ENCODE measurements around the gene GOLGA6L10.
A peak's percentile ranks its signal among the peaks of the same experiment; 100 is the strongest.
"Not testable (repeated sequence)": the region's sequence is repeated elsewhere in the genome, so short reads cannot be mapped to it uniquely, and the experiment has no call there.

Gene GOLGA6L10

GRCh38 chr15:82337051-82337450, 12.2 kb downstream of the GOLGA6L10 start:
- H3K9me3 Mint-ChIP-seq; ATAC-seq (replicated peaks; ENCODE audit: extremely low read depth, poor library complexity, severe bottlenecking); H3K27ac Mint-ChIP-seq (ENCODE audit: low read depth); H3K27me3 Mint-ChIP-seq; H3K4me3 Mint-ChIP-seq; DNase-seq (ENCODE audit: low spot score in 2 of 2); H3K36me3 Mint-ChIP-seq (ENCODE audit: insufficient read depth); H3K4me1 Mint-ChIP-seq: not testable (repeated sequence)

- not testable (repeated sequence) for H3K4me3 Mint-ChIP-seq; H3K9me3 Mint-ChIP-seq; H3K4me1 Mint-ChIP-seq; H3K36me3 Mint-ChIP-seq (ENCODE audit: insufficient read depth); H3K27me3 Mint-ChIP-seq; H3K27ac Mint-ChIP-seq (ENCODE audit: low read depth); ATAC-seq (replicated peaks; ENCODE audit: extremely low read depth, poor library complexity, severe bottlenecking)
- DNase-seq (ENCODE audit: low spot score in 2 of 2), result peak in 1 of 2 donors; percentile 11
Observed at GRCh38 chr15:82336180-82336647, 13.1 kb downstream of the GOLGA6L10 start.

- not testable (repeated sequence) for H3K27ac Mint-ChIP-seq (ENCODE audit: low read depth); DNase-seq (ENCODE audit: low spot score in 2 of 2); H3K4me3 Mint-ChIP-seq; H3K36me3 Mint-ChIP-seq (ENCODE audit: insufficient read depth); H3K27me3 Mint-ChIP-seq; H3K4me1 Mint-ChIP-seq; H3K9me3 Mint-ChIP-seq; ATAC-seq (replicated peaks; ENCODE audit: extremely low read depth, poor library complexity, severe bottlenecking)
Observed at GRCh38 chr15:82335006-82335405, 14.3 kb downstream of the GOLGA6L10 start.

- H3K27ac Mint-ChIP-seq (ENCODE audit: low read depth); H3K4me1 Mint-ChIP-seq; ATAC-seq (replicated peaks; ENCODE audit: extremely low read depth, poor library complexity, severe bottlenecking); H3K4me3 Mint-ChIP-seq; H3K27me3 Mint-ChIP-seq; H3K9me3 Mint-ChIP-seq; H3K36me3 Mint-ChIP-seq (ENCODE audit: insufficient read depth); DNase-seq (ENCODE audit: low spot score in 2 of 2): not testable (repeated sequence)
Observed at GRCh38 chr15:82334554-82334932, 14.7 kb downstream of the GOLGA6L10 start.

GRCh38 chr15:82333603-82334553, 15.4 kb downstream of the GOLGA6L10 start:
- not testable (repeated sequence) for ATAC-seq (replicated peaks; ENCODE audit: extremely low read depth, poor library complexity, severe bottlenecking); H3K36me3 Mint-ChIP-seq (ENCODE audit: insufficient read depth); H3K4me3 Mint-ChIP-seq; H3K27me3 Mint-ChIP-seq; H3K9me3 Mint-ChIP-seq; H3K27ac Mint-ChIP-seq (ENCODE audit: low read depth); H3K4me1 Mint-ChIP-seq
- peak in 1 of 2 donors; percentile 9 for DNase-seq (ENCODE audit: low spot score in 2 of 2)

GRCh38 chr15:82332711-82333602, 16.3 kb downstream of the GOLGA6L10 start:
- H3K27ac Mint-ChIP-seq (ENCODE audit: low read depth); ATAC-seq (replicated peaks; ENCODE audit: extremely low read depth, poor library complexity, severe bottlenecking); H3K4me1 Mint-ChIP-seq; H3K9me3 Mint-ChIP-seq; H3K27me3 Mint-ChIP-seq; H3K4me3 Mint-ChIP-seq; H3K36me3 Mint-ChIP-seq (ENCODE audit: insufficient read depth): not testable (repeated sequence)
- peak in 1 of 2 donors; percentile 2 for DNase-seq (ENCODE audit: low spot score in 2 of 2)

- peak; percentile 95 for ATAC-seq (replicated peaks; ENCODE audit: extremely low read depth, poor library complexity, severe bottlenecking)
- not testable (repeated sequence) for H3K27ac Mint-ChIP-seq (ENCODE audit: low read depth); H3K4me3 Mint-ChIP-seq; H3K27me3 Mint-ChIP-seq; H3K9me3 Mint-ChIP-seq; H3K36me3 Mint-ChIP-seq (ENCODE audit: insufficient read depth); H3K4me1 Mint-ChIP-seq; DNase-seq (ENCODE audit: low spot score in 2 of 2)
Observed at GRCh38 chr15:82331576-82332304, 17.5 kb downstream of the GOLGA6L10 start.

- H3K4me1 Mint-ChIP-seq; H3K9me3 Mint-ChIP-seq; H3K4me3 Mint-ChIP-seq; ATAC-seq (replicated peaks; ENCODE audit: extremely low read depth, poor library complexity, severe bottlenecking); DNase-seq (ENCODE audit: low spot score in 2 of 2); H3K27me3 Mint-ChIP-seq; H3K27ac Mint-ChIP-seq (ENCODE audit: low read depth); H3K36me3 Mint-ChIP-seq (ENCODE audit: insufficient read depth): not testable (repeated sequence)
Observed at GRCh38 chr15:82330921-82331320, 18.4 kb downstream of the GOLGA6L10 start.

- not testable (repeated sequence) for H3K4me1 Mint-ChIP-seq; H3K4me3 Mint-ChIP-seq; H3K36me3 Mint-ChIP-seq (ENCODE audit: insufficient read depth); DNase-seq (ENCODE audit: low spot score in 2 of 2); H3K9me3 Mint-ChIP-seq; H3K27ac Mint-ChIP-seq (ENCODE audit: low read depth); H3K27me3 Mint-ChIP-seq; ATAC-seq (replicated peaks; ENCODE audit: extremely low read depth, poor library complexity, severe bottlenecking)
Observed at GRCh38 chr15:82329039-82329438, 20.2 kb downstream of the GOLGA6L10 start.

- H3K9me3 Mint-ChIP-seq; H3K4me3 Mint-ChIP-seq; H3K27me3 Mint-ChIP-seq; H3K4me1 Mint-ChIP-seq; ATAC-seq (replicated peaks; ENCODE audit: extremely low read depth, poor library complexity, severe bottlenecking); H3K27ac Mint-ChIP-seq (ENCODE audit: low read depth); DNase-seq (ENCODE audit: low spot score in 2 of 2); H3K36me3 Mint-ChIP-seq (ENCODE audit: insufficient read depth): not testable (repeated sequence)
Observed at GRCh38 chr15:82327372-82327771, 21.9 kb downstream of the GOLGA6L10 start.

GRCh38 chr15:82326896-82327295, 22.4 kb downstream of the GOLGA6L10 start:
- not testable (repeated sequence) for H3K36me3 Mint-ChIP-seq (ENCODE audit: insufficient read depth); H3K27ac Mint-ChIP-seq (ENCODE audit: low read depth); H3K9me3 Mint-ChIP-seq; H3K4me1 Mint-ChIP-seq; DNase-seq (ENCODE audit: low spot score in 2 of 2); H3K4me3 Mint-ChIP-seq; H3K27me3 Mint-ChIP-seq; ATAC-seq (replicated peaks; ENCODE audit: extremely low read depth, poor library complexity, severe bottlenecking)

GRCh38 chr15:82325646-82326045, 23.6 kb downstream of the GOLGA6L10 start:
- not testable (repeated sequence) for ATAC-seq (replicated peaks; ENCODE audit: extremely low read depth, poor library complexity, severe bottlenecking); H3K4me1 Mint-ChIP-seq; H3K27me3 Mint-ChIP-seq; H3K36me3 Mint-ChIP-seq (ENCODE audit: insufficient read depth); DNase-seq (ENCODE audit: low spot score in 2 of 2); H3K4me3 Mint-ChIP-seq; H3K27ac Mint-ChIP-seq (ENCODE audit: low read depth); H3K9me3 Mint-ChIP-seq
